DND-41 (cell line): ENCODE results near the gene ADARB2.
A peak's percentile ranks its signal among the peaks of the same experiment; 100 is the strongest.

Experiments
- ATAC-seq: fragments of 200-7000 bp; cut with Tn5 transposase; 3 replicates; pipeline ENCODE4 v1.9.1; 2021; ENCODE audit warnings: low read depth; ENCODE audit not compliant: insufficient read depth
- DNase-seq: peaks from one replicate; pipeline ENCODE4 v3.0.0-alpha.2; 2020
- H2AFZ ChIP-seq: 2 replicates; pipeline ENCODE4 v1.6.0; 2012; ENCODE audit warnings: low read depth, low read length
- H3K27ac ChIP-seq: 2 replicates; pipeline ENCODE4 v1.5.1; 2012; ENCODE audit warnings: low read length, inconsistent platforms
- H3K27me3 ChIP-seq: fragments of 200-600 bp; sonication (generic); 2 replicates; pipeline ENCODE4 v1.6.0; 2012; ENCODE audit warnings: low read length, mild to moderate bottlenecking, inconsistent platforms; ENCODE audit not compliant: insufficient read depth, poor library complexity
- H3K36me3 ChIP-seq: 2 replicates; pipeline ENCODE4 v1.5.1; 2012; ENCODE audit warnings: low read length, inconsistent platforms; ENCODE audit not compliant: insufficient read depth
- H3K4me1 ChIP-seq: 2 replicates; pipeline ENCODE4 v1.5.1; 2012; ENCODE audit warnings: mild to moderate bottlenecking, low read length; ENCODE audit not compliant: insufficient read depth
- H3K4me2 ChIP-seq: 2 replicates; pipeline ENCODE4 v1.6.0; 2012; ENCODE audit warnings: mild to moderate bottlenecking, moderate library complexity, low read length, inconsistent platforms; ENCODE audit not compliant: insufficient read depth
- H3K4me3 ChIP-seq, 2 experiments: fragments of 200-600 bp in 1 of 2; shearing (Covaris generic) in 1 of 2; 2 replicates each; pipeline ENCODE4 v1.5.1; 2012 to 2016; ENCODE audit warnings: inconsistent platforms in 2 of 2, low read length in 2 of 2, mild to moderate bottlenecking in 2 of 2, low read depth in 1 of 2, moderate library complexity in 1 of 2
- H3K79me2 ChIP-seq: 2 replicates; pipeline ENCODE4 v1.6.0; 2012; ENCODE audit warnings: low read length, inconsistent platforms; ENCODE audit not compliant: insufficient read depth
- H3K9ac ChIP-seq: 2 replicates; pipeline ENCODE4 v1.6.0; 2012; ENCODE audit warnings: low read depth, mild to moderate bottlenecking, inconsistent platforms, low read length, moderate library complexity
- H3K9me3 ChIP-seq: 2 replicates; pipeline ENCODE4 v1.5.1; 2012; ENCODE audit warnings: low read length, moderate library complexity, mild to moderate bottlenecking, inconsistent platforms; ENCODE audit not compliant: insufficient read depth, severe bottlenecking
- H4K20me1 ChIP-seq: 2 replicates; pipeline ENCODE4 v1.6.0; 2012; ENCODE audit warnings: low read length; ENCODE audit not compliant: insufficient read depth
- EZH2 ChIP-seq: IDR thresholded peaks from 3 replicates; pipeline ENCODE4 v1.6.1; 2012; ENCODE audit warnings: borderline replicate concordance, low read depth, mild to moderate bottlenecking, moderate library complexity, low read length, inconsistent platforms; ENCODE audit not compliant: severe bottlenecking
- TF ChIP-seq, protein P1 (sequence below): IDR thresholded peaks from 2 replicates; pipeline ENCODE4 v1.5.1; 2012; ENCODE audit warnings: borderline replicate concordance, low read length, moderate library complexity, mild to moderate bottlenecking; ENCODE audit not compliant: poor library complexity, severe bottlenecking; ENCODE audit errors: extremely low read depth

The ADARB2 gene

DNA sequence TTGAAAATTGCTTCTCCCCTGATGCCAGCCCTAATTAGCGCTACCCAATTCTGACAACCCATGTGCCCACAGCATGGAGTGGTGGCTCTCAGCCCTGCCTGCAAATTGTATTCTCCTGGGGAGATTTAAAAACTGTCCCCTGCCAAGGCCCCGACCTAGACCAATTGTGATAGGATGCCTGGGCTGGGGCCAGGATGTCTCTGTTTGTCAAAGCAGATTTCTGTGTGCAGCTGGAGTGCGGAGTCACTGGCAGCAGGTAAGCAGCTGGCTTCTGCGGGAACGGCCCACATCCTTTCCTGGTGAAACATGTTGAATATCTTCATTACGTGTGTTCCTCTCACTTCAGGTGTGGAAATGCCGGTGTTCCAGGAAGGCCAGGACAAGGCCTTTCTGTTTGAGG is 442.6 kb downstream of the ADARB2 start:
- Histone ChIP-seq H3K4me1 (no peaks in the 10 kb centered on the region), H2AFZ (no peak overlapping the region), H3K36me3 (no peaks in the 10 kb centered on the region), H4K20me1 (no peaks in the 10 kb centered on the region), H3K27me3 (no peaks in the 10 kb centered on the region), H3K27ac (no peak overlapping the region), H3K4me3 (no peak overlapping the region), H3K79me2 (no peaks in the 10 kb centered on the region), H3K9ac (no peak overlapping the region), H3K9me3 (no peaks in the 10 kb centered on the region), H3K4me2 (no peak overlapping the region)
- ATAC-seq (no peak), DNase-seq (no peak)
- no peak for TF ChIP-seq EZH2
- TF ChIP-seq, protein P1, sequence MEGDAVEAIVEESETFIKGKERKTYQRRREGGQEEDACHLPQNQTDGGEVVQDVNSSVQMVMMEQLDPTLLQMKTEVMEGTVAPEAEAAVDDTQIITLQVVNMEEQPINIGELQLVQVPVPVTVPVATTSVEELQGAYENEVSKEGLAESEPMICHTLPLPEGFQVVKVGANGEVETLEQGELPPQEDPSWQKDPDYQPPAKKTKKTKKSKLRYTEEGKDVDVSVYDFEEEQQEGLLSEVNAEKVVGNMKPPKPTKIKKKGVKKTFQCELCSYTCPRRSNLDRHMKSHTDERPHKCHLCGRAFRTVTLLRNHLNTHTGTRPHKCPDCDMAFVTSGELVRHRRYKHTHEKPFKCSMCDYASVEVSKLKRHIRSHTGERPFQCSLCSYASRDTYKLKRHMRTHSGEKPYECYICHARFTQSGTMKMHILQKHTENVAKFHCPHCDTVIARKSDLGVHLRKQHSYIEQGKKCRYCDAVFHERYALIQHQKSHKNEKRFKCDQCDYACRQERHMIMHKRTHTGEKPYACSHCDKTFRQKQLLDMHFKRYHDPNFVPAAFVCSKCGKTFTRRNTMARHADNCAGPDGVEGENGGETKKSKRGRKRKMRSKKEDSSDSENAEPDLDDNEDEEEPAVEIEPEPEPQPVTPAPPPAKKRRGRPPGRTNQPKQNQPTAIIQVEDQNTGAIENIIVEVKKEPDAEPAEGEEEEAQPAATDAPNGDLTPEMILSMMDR = no peak

DNA sequence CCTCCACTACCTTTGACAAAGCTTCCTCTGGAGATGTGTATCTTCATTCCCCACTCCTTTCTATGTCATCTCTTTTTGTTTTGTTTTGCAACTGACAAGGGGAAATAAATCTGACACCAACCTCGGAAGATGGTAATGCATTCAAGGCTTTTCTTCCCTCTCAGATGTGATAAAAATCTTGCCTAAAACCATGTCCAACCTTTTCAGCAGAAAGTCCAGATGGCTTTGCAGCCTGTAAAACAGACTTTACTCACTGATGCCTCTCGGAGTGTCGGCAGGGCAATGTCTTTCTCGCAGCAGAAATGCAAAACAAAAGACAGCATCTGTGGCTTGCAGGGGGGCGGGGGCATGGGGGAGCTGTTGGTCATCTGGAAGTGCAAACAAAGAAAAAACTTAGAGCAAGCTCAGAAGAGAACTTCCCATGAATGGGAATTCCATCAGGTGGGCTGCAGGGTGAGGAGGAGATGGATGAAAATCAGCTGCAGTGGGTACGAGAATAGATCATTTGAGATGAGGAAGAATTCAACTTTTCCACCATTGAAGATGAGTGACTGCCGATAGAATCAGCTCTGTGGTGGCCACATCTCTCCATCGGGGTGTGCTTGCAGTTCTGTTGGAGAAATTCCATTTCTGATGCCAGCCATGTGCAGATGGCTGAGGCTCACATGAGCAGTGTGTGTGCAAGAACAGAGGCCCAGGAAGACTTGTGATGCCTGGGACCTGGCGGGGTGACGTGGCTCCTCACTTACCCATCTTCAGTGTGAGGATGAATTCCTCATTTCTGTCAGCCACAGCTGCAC is 443.5 kb downstream of the ADARB2 start:
- TF ChIP-seq, protein P1 = no peak
- TF ChIP-seq EZH2 = no peak
- H3K9ac ChIP-seq = no peak overlapping the region
- H3K9me3 ChIP-seq = no peaks in the 10 kb centered on the region
- no peaks in the 10 kb centered on the region for H4K20me1 ChIP-seq
- H2AFZ ChIP-seq = no peak overlapping the region
- H3K27ac ChIP-seq = no peak overlapping the region
- H3K36me3 ChIP-seq = no peaks in the 10 kb centered on the region
- no peak for DNase-seq
- no peaks in the 10 kb centered on the region for H3K79me2 ChIP-seq
- H3K4me3 ChIP-seq = no peak overlapping the region
- peaks cover 1% of the 10 kb centered on the region; the same call in 1 of the 2 replicates for H3K4me1 ChIP-seq
- no peaks in the 10 kb centered on the region for H3K27me3 ChIP-seq
- H3K4me2 ChIP-seq = no peak overlapping the region
- no peak for ATAC-seq

DNA sequence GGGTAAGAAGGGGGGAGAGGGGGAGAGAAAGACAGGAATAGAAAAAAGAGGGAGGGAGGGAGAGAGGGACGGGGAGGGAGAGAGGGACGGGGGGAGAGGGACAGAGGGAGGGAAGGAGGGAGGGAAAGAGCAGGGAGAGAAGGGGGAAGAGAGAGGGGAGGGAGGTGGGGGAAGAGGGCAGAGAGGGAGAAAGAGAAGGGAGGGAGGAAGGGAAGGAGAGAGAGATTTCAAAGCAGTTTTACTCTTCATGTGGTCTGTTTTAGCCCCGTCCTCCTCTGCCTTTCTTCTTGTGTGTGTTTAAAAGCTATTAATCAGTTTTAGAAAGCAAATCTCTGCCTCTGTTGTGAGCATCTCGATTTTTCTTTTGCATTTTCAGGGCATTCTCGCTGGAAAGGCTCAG is 444.2 kb downstream of the ADARB2 start:
- Histone ChIP-seq H3K79me2 (no peaks in the 10 kb centered on the region), H2AFZ (no peak overlapping the region), H3K4me3 (no peak overlapping the region), H3K27me3 (no peaks in the 10 kb centered on the region), H3K9me3 (no peaks in the 10 kb centered on the region), H3K27ac (no peak overlapping the region), H3K4me2 (no peak overlapping the region), H3K9ac (no peak overlapping the region), H3K4me1 (peaks cover 8% of the 10 kb centered on the region), H3K36me3 (no peaks in the 10 kb centered on the region), H4K20me1 (no peaks in the 10 kb centered on the region)
- ATAC-seq (peak; percentile 57; the same call in 2 of the 3 replicates), DNase-seq (no peak)
- TF ChIP-seq, protein P1 = no peak
- no peak for TF ChIP-seq EZH2
